ENCODE results near the gene RBP7.

Gene RBP7

DNA sequence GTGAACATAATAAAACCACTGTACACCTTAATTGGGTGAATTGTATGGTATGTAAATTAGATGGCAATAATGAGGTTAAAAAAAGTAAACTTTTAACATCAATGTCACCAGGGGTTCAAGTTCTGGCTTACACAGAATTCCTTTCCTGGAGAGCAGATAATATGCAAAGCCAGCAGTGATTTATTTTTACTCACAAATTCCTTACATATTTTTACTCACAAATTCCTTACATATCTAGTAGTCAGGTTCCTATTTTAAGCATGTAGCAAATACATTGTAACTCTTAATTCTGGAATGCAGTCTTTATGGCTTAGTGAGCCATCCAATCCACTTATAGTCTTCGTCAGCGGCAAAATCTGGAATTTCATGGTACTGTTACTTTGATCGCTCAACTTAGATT is 34.4 kb downstream of the RBP7 start:
- DNase-seq (ENCODE audit: insufficient read length, low spot score) (no peak), FAIRE-seq (no peak)
- TF ChIP-seq, protein P1, sequence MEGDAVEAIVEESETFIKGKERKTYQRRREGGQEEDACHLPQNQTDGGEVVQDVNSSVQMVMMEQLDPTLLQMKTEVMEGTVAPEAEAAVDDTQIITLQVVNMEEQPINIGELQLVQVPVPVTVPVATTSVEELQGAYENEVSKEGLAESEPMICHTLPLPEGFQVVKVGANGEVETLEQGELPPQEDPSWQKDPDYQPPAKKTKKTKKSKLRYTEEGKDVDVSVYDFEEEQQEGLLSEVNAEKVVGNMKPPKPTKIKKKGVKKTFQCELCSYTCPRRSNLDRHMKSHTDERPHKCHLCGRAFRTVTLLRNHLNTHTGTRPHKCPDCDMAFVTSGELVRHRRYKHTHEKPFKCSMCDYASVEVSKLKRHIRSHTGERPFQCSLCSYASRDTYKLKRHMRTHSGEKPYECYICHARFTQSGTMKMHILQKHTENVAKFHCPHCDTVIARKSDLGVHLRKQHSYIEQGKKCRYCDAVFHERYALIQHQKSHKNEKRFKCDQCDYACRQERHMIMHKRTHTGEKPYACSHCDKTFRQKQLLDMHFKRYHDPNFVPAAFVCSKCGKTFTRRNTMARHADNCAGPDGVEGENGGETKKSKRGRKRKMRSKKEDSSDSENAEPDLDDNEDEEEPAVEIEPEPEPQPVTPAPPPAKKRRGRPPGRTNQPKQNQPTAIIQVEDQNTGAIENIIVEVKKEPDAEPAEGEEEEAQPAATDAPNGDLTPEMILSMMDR (IDR thresholded peaks at IDR 0.05; ENCODE audit: insufficient read depth, missing control alignments): no peak

DNA sequence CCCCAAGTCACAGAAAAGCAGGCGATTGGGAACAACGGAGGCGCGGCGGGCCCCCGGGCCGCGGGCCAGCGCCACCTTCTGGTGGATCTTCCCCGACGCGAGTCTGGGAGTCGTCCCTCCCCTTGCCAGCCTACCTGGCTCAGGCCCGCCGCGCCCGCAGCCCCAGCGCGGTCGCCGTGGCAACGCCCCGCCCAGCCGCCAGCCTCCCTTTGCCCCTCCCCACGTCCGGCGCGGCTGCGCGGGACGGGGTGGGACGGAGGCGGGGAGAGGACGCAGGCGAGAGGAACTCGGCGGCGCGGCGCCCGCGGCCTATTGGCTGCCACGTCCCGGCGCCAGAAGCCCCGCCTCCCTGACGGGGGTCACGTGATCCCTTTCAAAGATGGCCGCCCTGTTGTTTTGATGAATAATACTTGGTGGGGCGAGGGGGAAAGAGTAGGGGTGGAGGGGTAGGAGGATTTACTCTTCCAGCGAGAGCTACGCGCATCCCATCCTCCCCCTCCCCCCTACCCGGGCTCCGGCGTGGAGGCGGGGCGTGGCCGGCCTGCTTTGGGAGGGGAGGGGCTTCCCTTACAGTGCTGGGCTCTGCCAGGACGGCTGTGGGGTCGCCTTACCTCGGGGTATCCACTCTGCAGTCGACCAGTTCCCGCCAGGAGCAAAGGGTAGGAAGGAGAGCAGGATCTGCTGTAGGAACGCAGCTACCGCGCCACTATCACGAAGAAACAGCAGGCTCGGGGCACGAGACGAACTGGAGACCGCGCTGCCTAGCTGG is 35.7 kb downstream of the RBP7 start, which contains the start of gene UBE4B:
UBE4B (plus strand) TSS at position 369 of the 769 bp plus-strand sequence. CDS start 713 bp downstream, outside the sequence.
- FAIRE-seq (no peak), DNase-seq (ENCODE audit: insufficient read length, low spot score) (peak; percentile 48)
- TF ChIP-seq, protein P1 (IDR thresholded peaks at IDR 0.05; ENCODE audit: insufficient read depth, missing control alignments): peak; percentile 70

DNA sequence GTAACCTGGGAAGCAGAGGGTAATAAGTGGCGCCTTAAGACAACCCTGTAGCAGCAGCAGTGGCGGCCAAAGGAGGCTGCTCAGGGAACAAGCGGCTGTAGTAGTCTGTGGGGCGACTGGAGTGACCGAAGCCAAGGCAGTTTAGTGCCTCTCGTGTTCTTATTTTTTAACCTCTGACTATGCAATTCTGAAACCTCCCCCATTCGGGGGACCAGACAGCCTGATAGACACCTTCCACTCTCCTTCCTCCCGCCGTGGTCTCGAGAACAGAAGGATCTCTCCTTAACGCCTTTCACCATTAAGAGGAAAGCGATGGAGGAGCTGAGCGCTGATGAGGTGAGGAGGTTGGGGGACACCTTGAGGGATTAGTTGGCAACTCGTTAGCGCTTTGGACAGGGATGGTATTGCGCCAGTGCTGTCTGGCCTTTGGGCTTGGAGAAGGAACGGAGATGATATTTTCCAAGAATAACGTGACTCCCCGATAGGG is 36.4 kb downstream of the RBP7 start:
- DNase-seq (ENCODE audit: insufficient read length, low spot score) (no peak), FAIRE-seq (no peak)
- TF ChIP-seq, protein P1 (IDR thresholded peaks at IDR 0.05; ENCODE audit: insufficient read depth, missing control alignments): no peak

DNA sequence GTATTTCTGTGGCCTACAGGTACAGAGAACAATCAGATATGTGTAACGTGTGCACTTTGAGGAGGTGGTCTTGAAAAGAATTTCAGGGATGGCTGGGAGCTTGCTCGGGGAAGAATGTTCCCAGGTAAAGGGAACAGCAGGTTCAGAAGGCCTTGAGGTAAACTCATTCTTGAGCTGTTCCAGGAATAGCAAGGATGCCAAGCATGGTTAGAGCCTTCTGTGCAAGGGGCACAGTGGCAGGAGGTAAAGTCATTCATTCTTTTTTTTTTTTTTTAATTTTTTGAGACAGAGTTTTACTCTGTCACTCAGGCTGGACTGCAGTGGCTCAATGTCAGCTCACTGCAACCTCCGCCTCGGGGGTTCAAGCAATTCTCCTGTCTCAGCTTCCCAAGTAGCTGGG is 45.7 kb downstream of the RBP7 start:
- TF ChIP-seq, protein P1 (IDR thresholded peaks at IDR 0.05; ENCODE audit: insufficient read depth, missing control alignments): no peak
- DNase-seq (ENCODE audit: insufficient read length, low spot score) (no peak), FAIRE-seq (no peak)

DNA sequence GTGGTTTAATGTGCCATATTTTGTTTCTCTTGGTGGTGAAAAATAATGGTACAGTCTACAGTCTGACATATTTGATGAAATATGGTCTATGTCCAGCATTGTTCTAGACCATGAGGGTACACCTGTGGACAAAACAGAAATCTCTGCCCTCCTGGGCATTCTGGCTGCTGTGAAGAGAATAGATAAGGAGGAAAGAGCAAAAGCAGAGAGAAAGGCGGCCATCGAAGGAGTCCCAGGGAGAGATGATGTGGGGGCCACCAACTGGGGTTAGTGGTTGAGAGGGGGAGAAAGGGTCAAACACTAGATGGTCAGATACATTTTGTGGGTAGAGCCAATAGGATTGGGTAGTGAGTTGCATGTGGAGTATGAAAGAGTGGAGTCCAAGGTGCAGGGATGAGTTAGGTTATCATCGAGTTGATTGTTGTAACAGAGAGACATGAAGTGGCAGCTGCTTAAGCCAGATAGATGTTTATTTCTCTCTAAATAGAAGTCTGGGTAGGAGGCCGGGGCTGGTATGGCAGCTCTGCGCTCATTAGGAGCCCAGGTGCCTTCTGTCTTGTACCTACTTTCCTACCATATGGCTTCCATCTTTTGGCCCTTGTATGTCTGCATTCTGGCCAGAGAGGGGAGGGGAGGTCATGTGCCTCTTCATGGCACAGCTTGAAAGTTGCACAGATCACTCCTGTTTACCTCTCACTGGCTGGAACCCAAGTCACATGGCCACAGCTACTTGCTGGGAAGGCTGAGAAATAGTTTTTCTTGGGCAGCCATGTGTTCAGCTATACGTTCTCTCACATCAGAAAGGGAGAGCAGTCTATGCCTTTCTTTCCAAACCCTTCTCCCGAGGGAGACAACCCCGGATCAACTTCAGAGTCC is 48.7 kb downstream of the RBP7 start:
- DNase-seq (ENCODE audit: insufficient read length, low spot score): no peak
- TF ChIP-seq, protein P1 (IDR thresholded peaks at IDR 0.05; ENCODE audit: insufficient read depth, missing control alignments): no peak
- no peak for FAIRE-seq

DNA sequence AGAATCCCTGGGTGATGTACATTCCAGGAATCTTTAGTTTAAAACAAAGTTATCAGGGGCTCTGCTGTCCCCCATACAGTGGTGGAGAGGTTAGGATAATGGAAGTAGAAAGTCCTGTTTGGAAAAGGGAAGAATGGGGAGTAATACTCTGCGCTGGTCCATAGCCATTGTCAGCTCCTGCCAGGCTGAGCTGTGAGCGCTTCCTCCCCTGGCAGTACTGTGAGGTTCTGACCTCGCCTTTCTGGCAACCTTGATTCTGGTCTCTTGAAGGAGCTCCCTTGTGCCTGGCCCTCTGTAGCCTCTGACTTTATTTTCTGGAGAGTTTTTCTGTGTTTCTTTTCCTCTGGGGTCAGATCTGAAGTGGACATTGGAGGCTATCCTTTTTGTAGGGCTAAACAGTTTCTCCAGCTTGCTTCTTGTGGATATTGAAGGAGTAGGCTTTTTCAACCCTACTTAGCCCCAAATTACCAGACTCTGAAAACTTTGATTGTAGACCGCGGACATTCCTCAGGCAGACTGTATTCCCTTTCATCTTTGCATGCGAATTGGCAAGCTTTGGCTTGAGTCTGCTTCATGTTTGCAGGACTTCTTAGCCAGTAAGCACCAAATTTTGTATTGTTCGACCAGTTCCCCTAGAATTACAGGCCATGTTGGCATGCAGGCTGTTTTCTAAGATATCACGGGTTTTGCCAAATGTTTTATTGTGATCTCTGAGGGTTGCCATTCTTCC is 49.5 kb downstream of the RBP7 start:
- FAIRE-seq (no peak), DNase-seq (ENCODE audit: insufficient read length, low spot score) (no peak)
- TF ChIP-seq, protein P1 (IDR thresholded peaks at IDR 0.05; ENCODE audit: insufficient read depth, missing control alignments): no peak
